AG04449 (cell line): ENCODE results near the gene CWC15.
A peak's percentile ranks its signal among the peaks of the same experiment; 100 is the strongest.

ENCODE experiments used
- CTCF ChIA-PET: fragments of 350-600 bp; formaldehyde crosslinking; extraction: SDS; loops from one replicate; lab custom pipeline; 2021; ENCODE audit warnings: antibody characterized with exemption; lab: Yijun Ruan, JAX
- POLR2A ChIA-PET: fragments of 400-600, 350-600 bp; formaldehyde crosslinking; extraction: SDS; loops from one replicate; lab custom pipeline; 2020; ENCODE audit warnings: antibody characterized with exemption, inconsistent platforms; lab: Yijun Ruan, JAX
- DNase-seq: peaks from one replicate; pipeline ENCODE4 v3.0.0-alpha.2; 2010; ENCODE audit warnings: low read depth, low spot score
- H3K4me3 ChIP-seq: 2 replicates; pipeline ENCODE4 v1.5.1; 2011; ENCODE audit warnings: low read depth, mild to moderate bottlenecking, control low read depth, low read length
- TF ChIP-seq, protein P1 (sequence below): IDR thresholded peaks from one replicate; pipeline ENCODE4 v1.5.1; 2011; ENCODE audit warnings: mild to moderate bottlenecking, moderate library complexity, low read length, control low read depth, inconsistent platforms; ENCODE audit not compliant: insufficient read depth; ENCODE audit errors: missing control alignments

The CWC15 gene

GRCh38 chr11:94975599-94975998 is 2.2 kb upstream of the CWC15 start:
- ChIA-PET CTCF (interaction anchor here (0.6 to 1.0 kb wide), 3 partner anchors 29 to 372 kb away, joined by 3 to 4 read pairs (median 3); no protein-coding TSS in a partner anchor), POLR2A (no interaction called here)
- no peak for DNase-seq

GRCh38 chr11:94974178-94974577 is 822 bp upstream of the CWC15 start:
- no peak for DNase-seq
- ChIA-PET CTCF (interaction anchor here (1.8 kb wide), 1 partner anchor 351 kb away, joined by 5 read pairs; no protein-coding TSS in a partner anchor), POLR2A (no interaction called here)
- peak overlapping the region; percentile 93 for H3K4me3 ChIP-seq
- TF ChIP-seq, protein P1, sequence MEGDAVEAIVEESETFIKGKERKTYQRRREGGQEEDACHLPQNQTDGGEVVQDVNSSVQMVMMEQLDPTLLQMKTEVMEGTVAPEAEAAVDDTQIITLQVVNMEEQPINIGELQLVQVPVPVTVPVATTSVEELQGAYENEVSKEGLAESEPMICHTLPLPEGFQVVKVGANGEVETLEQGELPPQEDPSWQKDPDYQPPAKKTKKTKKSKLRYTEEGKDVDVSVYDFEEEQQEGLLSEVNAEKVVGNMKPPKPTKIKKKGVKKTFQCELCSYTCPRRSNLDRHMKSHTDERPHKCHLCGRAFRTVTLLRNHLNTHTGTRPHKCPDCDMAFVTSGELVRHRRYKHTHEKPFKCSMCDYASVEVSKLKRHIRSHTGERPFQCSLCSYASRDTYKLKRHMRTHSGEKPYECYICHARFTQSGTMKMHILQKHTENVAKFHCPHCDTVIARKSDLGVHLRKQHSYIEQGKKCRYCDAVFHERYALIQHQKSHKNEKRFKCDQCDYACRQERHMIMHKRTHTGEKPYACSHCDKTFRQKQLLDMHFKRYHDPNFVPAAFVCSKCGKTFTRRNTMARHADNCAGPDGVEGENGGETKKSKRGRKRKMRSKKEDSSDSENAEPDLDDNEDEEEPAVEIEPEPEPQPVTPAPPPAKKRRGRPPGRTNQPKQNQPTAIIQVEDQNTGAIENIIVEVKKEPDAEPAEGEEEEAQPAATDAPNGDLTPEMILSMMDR = no peak

More at GRCh38 chr11:94975599-94975998, 2.2 kb upstream of the CWC15 start:
- H3K4me3 ChIP-seq = no peak overlapping the region
- TF ChIP-seq, protein P1 = no peak

- no peak for DNase-seq
- POLR2A ChIA-PET = interaction anchor here (1.0 to 1.2 kb wide), 2 partner anchors 12 to 62 kb away, joined by 3 to 4 read pairs; no protein-coding TSS in a partner anchor
- CTCF ChIA-PET = interaction anchor here (0.6 to 1.0 kb wide), 3 partner anchors 11 to 75 kb away, joined by 3 to 5 read pairs (median 3); no protein-coding TSS in a partner anchor
- TF ChIP-seq, protein P1 = no peak
- peak overlapping the region; percentile 93 for H3K4me3 ChIP-seq
Measured at GRCh38 chr11:94972700-94973098, 657 bp downstream of the CWC15 start.

DNA sequence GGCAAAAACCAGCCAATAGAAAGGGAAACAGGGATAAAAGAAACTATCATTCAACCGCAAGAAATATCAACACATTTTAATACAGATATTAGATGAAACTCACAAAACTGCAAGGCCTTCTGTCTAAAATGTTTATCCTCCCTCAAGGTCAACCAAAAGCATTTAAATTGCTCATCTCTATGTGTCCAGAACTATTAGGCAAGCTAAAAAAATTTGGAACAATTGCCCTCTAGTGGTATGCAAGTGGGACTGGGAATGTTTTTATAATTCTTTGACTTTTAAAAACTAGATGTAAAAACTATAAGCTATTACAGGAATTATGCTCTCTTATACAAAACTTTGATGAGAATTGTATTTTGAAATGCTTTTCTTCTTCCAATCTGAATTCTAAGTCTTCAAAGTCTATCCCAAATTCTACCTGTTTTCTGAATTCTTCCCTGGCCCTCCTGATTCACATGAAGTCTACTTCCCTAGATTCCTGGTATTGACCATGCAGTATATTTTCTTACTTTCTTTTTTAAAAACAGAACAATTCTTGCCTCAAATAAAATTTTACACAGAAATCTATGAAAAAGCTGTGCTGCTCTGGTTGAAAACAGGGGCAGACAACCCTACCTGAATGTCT is 4.9 kb downstream of the CWC15 start:
- ChIA-PET CTCF (interaction anchor here (0.7 to 7.1 kb wide), 33 partner anchors 8 to 448 kb away, joined by 3 to 171 read pairs (median 4); no protein-coding TSS in a partner anchor), POLR2A (interaction anchor here (1.3 kb wide), 1 partner anchor 174 kb away, joined by 4 read pairs; no protein-coding TSS in a partner anchor)
- TF ChIP-seq, protein P1 = peak; percentile 42
- DNase-seq = no peak
- no peak overlapping the region for H3K4me3 ChIP-seq

- ChIA-PET CTCF (interaction anchor here (0.9 to 7.1 kb wide), 3 partner anchors 14 to 341 kb away, joined by 3 to 171 read pairs (median 4); no protein-coding TSS in a partner anchor), POLR2A (no interaction called here)
- TF ChIP-seq, protein P1 = no peak
Measured at GRCh38 chr11:94964934-94965333, 8.4 kb downstream of the CWC15 start.

GRCh38 chr11:94961255-94961654 is 12.1 kb downstream of the CWC15 start:
- TF ChIP-seq, protein P1 = no peak
- DNase-seq = no peak
- H3K4me3 ChIP-seq = no peak overlapping the region
- ChIA-PET POLR2A (interaction anchor here (1.1 kb wide), 1 partner anchor 12 kb away, joined by 3 read pairs; the partner anchor contains the start of genes CWC15 and KDM4D), CTCF (interaction anchor here (0.6 to 2.3 kb wide), 8 partner anchors 12 to 358 kb away, joined by 3 to 15 read pairs (median 3); partner anchors contain the start of gene CWC15)

More at GRCh38 chr11:94964934-94965333, 8.4 kb downstream of the CWC15 start:
- DNase-seq = no peak
- H3K4me3 ChIP-seq = no peak overlapping the region
